ENCODE measurements around the gene C19orf38.
"Not testable (repeated sequence)": the region's sequence is repeated elsewhere in the genome, so short reads cannot be mapped to it uniquely, and the experiment has no call there.

The C19orf38 gene

DNA sequence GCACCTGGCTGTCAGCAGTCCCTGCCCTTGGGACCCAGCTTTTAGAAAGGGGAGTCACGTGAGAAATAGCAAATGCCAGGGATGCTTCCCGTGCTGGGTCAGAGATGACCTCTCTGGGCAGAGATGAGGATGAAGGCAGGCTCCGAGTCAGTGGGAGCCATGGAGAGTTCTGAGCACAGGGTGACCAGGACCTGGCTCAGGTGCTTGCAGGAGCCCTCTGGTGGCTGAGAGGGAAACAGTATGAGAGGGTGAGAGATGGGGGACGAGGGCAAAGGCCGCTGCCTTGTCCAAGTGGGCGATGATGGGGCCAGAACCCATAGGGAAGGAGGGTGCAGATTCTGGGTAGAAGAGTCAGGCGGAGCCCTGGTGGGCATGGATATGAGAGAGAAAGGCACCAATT, 28.0 kb upstream of the C19orf38 start:
- no peak for DNase-seq (ENCODE audit: low read depth in 3 of 3)

DNA sequence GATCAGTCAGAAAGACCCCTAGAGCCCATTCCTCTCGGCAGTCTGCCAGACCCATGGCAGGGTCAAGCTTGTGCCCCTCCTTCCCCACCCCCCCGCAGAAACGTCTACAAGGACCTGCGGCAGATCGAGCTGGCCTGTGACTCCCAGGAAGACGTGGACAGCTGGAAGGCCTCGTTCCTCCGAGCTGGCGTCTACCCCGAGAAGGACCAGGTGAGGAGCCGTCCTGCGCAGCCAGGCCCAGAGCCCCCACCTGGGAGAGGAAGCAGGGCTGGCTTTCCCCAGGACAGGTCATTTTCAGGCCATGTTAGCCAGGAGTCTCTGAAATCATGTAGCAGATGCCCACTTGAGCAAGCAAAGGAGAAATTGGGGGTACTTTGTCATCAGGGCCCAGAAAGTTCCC, 24.5 kb upstream of the C19orf38 start:
- DNase-seq (ENCODE audit: low read depth in 3 of 3) = no peak

DNA sequence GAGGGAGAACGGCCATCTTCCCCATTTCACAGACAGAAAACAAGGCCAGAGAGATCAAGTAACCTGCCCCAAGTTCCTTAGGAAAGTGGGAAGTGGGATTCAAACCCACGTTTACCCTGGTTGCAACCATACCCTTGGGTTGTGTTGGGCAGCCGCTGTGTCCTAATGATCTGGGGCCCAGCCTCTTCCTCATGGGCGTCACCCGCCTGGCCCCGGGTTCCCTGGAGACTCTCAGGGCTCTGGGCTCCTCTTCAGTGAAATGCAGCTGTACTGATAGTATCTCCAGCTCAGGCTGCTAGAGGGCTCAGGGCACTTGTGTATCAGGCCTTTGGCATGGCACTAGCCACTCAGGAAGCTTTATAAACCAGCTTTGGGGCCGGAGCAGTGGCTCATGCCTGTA, 22.0 kb upstream of the C19orf38 start:
- DNase-seq (ENCODE audit: low read depth in 3 of 3) = no peak

DNA sequence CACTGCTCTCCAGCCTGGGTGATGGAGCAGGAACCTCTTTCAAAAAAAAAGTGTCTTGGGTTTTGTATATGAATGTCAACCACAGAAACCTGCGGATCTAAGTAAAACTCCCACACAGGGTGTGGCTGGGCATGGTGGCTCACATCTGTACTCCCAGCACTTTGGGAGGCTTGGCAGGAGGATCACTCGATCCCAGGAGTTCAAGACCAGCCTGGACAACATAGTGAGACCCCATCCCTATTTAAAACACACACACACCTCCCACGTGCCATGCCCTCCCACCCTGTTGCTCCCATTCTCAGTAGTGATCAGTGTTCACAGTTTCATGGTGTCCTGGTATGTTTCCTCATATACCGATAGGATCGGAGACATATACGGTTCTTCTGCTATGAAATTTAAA, 21.4 kb upstream of the C19orf38 start:
- no peak for DNase-seq (ENCODE audit: low read depth in 3 of 3)

DNA sequence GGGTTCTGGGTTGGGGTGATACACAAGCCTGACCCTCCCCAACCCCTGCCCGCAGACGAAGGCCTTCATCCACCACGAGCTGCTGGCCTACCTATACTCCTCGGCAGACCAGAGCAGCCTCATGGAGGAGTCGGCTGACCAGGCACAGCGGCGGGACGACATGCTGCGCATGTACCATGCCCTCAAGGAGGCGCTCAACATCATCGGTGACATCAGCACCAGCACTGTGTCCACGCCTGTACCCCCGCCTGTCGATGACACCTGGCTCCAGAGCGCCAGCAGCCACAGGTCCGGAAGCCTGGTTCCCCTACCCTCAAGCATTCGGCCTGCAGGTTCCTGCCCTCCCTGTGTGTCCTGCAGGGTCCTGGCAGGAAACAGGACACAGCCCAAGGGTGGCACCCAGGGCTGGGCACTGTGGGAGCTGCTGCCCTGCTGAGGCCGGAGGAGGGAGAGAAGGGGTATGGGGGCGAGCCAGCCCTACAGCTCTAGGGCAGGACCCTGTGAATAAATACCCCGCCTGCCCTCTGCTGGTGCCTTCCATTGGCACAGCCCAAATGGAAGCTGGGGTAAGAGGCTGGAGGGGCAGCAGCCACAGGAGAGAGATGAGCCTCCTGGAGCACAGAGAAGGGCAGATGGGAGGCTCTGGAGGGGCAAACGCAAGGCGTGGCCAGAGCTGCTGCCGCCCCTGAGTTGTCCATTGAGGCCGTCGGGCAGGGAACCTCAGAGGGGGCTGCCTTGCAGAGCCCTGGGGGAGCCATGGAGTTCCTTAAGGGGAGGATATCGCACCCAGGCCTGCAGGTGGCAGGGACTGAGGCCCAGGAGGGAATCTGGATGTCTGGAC, 19.0 kb upstream of the C19orf38 start:
- no peak for DNase-seq (ENCODE audit: low read depth in 3 of 3)

DNA sequence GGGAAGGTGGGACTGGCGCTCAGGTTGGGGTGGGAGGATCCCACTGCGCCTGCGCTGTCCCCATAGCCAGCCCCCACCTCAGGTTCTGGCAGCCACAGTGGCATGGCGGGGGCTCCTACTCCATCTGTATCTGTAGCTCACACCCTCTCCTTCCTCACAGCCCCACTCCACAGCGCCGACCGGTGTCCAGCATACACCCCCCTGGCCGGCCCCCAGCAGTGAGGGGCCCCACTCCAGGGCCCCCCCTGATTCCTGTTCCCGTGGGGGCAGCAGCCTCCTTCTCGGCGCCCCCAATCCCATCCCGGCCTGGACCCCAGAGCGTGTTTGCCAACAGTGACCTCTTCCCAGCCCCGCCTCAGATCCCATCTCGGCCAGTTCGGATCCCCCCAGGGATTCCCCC, 18.2 kb upstream of the C19orf38 start:
- no peak for DNase-seq (ENCODE audit: low read depth in 3 of 3)

GRCh38 chr19:10830370-10830769, 17.8 kb upstream of the C19orf38 start:
- DNase-seq (ENCODE audit: low read depth in 3 of 3) = no peak

DNA sequence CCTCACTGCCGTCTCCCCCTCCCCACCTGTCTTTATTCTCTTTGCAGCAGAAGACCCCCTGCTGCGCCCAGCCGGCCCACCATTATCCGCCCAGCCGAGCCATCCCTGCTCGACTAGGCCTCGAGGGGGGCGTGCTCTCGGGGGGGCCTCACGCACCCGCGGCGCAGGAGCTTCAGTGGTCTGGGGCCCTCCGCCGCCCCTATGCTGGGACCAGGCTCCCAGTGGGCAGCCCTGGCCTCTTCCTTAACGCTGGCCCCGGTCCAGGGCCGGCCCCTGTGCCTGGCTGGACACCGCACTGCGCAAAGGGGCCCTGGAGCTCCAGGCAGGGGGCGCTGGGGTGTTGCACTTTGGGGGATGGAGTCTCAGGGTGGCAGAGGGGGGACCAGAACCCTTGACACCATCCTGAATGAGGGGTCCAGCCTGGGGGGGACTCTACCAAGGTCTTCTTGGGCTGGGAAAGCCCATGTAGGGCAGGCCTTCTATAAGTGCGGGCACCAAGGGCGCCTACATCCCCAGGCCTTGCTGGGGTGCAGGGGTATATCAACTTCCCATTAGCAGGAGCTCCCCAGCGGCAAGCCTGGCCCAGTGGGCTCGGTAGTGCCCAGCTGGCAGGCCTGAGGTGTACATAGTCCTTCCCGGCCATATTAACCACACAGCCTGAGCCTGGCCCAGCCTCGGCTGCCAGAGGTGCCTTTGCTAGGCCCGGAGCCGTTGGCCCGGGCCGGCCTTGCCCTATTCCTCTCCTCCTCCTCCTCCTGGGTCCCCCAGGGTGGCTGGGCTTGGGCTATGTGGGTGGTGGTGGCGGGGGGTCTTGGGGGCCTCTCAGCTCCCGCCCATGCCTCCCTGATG, 17.1 kb upstream of the C19orf38 start:
- DNase-seq (ENCODE audit: low read depth in 3 of 3) = no peak

GRCh38 chr19:10831987-10832938, 16.0 kb upstream of the C19orf38 start:
- DNase-seq (ENCODE audit: low read depth in 3 of 3) = no peak

GRCh38 chr19:10832939-10833296, 15.3 kb upstream of the C19orf38 start:
- DNase-seq (ENCODE audit: low read depth in 3 of 3) = no peak

DNA sequence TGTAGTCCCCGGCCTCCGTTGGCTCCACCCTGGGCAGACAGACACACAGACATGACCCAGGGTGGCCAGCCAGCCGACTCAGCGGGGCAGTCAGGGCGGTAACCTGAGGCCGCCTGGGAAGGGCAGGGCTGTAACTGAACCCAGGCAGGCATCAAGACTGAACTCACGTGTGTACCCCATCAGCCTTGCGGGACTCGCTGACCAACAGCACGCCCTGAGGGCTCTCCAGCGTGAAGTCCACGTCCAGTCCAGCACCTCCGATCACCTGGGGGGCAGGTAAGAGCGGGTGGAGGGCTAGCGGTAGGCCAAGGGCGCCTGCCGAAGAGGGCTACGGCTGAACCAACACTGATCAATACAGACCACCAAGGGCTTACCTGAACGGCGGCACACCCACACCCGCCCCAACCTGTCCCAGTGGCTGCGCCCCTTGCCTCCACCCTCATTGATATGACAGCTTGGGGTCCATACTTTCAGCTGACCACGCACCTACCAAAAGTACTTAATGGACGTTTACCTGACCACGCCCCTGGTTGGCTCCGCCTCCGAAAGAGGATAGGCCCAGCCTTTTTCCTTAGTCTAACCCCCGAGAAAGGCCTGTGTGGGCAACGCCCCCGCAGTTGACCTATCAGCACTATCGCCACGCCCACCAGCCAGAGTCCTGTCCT, 13.0 kb upstream of the C19orf38 start:
- no peak for DNase-seq (ENCODE audit: low read depth in 3 of 3)

- DNase-seq (ENCODE audit: low read depth in 3 of 3) = peak; percentile 85 to 97 (median 94)
Observed at GRCh38 chr19:10835754-10836478, 12.3 kb upstream of the C19orf38 start, which contains the start of gene TMED1. Gene TMED1, minus strand, starts transcription at chr19:10836212. Its CDS starts 21 bp downstream, at chr19:10836191.

- DNase-seq (ENCODE audit: low read depth in 3 of 3) = peak; percentile 69 to 86 (median 71)
Observed at GRCh38 chr19:10836479-10837330, 11.5 kb upstream of the C19orf38 start.

GRCh38 chr19:10837649-10838048, 10.6 kb upstream of the C19orf38 start:
- DNase-seq (ENCODE audit: low read depth in 3 of 3) = not testable (repeated sequence)

DNA sequence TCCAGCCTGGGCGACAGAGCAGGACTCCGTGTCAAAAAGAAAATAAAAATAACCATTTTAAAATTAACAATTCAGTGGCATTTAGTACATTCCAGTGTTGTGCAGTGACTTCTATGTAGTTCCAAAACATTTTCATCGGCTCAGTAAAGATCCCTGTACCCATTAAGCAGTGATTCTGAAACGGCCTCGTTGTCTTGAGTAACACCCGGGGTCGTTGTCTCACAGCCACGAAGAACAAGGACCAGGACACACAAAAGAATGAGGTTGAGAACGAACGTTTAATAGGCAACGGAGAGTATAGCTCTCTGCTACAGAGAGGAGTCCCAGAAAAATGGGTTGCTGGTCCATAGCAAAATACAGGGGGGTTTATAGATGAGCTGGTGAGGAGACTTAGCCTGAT, 9.8 kb upstream of the C19orf38 start:
- DNase-seq (ENCODE audit: low read depth in 3 of 3) = no peak

DNA sequence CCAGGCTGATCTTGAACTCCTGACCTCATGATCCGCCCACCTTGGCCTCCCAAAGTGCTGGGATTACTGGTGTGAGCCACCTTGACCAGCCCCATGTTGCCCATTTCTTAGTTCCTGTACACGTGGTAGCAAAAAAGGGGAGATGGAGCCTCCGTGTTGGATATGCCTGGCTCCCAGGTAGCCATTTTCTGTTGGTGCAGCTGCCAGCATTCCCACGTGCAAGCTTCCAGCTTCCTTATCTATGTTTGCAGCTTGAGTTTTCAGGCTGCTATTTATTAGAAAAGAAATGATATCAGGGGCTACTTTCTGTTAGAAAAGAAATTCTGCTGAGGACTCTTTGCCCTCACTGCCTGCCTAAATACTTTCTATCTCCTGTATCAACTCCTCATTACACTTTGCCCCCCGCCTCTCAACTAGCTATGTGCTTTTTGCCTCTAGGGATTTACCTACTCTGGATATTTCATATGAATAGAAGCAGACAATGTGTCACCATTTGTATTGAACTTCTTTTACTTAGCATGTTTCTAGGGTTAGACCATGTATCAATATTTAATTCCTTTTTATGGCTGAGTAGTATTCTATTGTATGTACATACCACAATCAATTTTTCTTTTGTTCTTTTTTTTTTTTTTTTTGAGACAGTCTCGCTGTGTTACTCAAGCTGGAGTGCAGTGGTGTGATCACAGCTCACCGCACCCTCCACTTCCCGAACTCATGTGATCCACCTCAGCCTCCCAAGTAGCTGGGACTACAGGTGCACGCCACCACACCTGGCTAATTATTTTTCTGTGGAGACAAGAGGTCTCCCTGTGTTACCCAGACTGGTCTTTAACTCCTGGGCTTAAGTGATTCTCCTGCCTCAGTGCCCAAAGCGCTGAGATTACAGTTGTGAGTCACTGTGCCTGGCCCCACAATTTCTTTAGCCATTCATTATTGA, 8.8 kb upstream of the C19orf38 start:
- no peak for DNase-seq (ENCODE audit: low read depth in 3 of 3)

- DNase-seq (ENCODE audit: low read depth in 3 of 3) = no peak
Observed at GRCh38 chr19:10842788-10843187, 5.4 kb upstream of the C19orf38 start.

GRCh38 chr19:10846500-10847202, 1.6 kb upstream of the C19orf38 start:
- no peak for DNase-seq (ENCODE audit: low read depth in 3 of 3)
